Measurements from ENCODE around the gene AGAP2. TPM values are rescaled to one million over a fixed set of nuclear protein-coding genes. Genes with fewer than 3 reads are reported as not detected.

The AGAP2 gene
- total RNA-seq (3.2 TPM), polyA plus RNA-seq (ENCODE audit: insufficient read depth in 1 of 8, insufficient read length in 8 of 8, low replicate concordance in 1 of 8) (10 to 100 TPM in 6 of 8 donors, 1 to 10 TPM in 2; 8.8 to 13.1 (median 11.0) TPM)
- long read RNA-seq, donor 1 = 0 reads
- long read RNA-seq, donor 2 = 0 reads
- long read RNA-seq, donor 3, partial matches to known transcripts = 44 of 56 reads
- long read RNA-seq, donor 3, other reads (novel, unspliced or antisense) = 12 of 56 reads
- long read RNA-seq, donor 4 = 0 reads
- long read RNA-seq, donor 5, partial matches to known transcripts = 13 of 13 reads
- long read RNA-seq, donor 5, other reads (novel, unspliced or antisense) = 0 of 13 reads
- long read RNA-seq, donor 6 = 0 reads
- long read RNA-seq, donor 7 = 0 reads
- long read RNA-seq, donor 8, partial matches to known transcripts = 5 of 5 reads
- long read RNA-seq, donor 8, other reads (novel, unspliced or antisense) = 0 of 5 reads
- long read RNA-seq, donor 9 = 0 reads
- long read RNA-seq, donor 10 = 0 reads
- long read RNA-seq, donor 11 = 0 reads

DNA sequence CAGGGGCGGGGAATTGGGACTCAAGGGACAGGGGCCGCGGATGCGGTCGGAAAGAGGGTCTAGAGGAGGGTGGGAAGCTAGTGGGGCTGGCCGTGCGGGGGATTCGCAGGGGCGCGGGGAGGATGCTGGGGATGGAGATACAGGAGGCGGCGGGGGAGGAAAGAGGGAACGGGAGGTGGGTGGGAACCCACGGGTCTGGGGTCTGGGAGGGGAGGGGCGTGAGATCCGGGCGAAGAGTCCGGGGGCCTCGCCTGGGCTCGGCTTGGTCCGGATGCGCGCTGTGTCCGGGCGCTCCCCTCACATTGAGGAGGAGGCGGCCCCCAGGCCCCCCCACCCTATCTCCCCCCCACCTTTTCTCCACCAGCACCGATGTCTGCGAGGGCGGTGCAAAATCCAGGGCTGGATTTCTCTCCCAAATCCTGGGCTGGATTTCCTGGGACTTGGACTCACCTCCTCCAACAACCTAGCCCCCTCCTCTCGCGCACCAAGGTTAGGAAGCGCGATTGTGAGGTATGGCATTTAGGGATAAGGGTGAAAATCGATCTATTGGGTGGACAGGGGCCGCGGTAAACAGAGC is at the start of gene AGAP2:
Gene AGAP2 (minus strand): TSS at position 82 of the 577 bp plus-strand sequence. CDS start 496 bp downstream, outside the sequence.
- peaks cover 52% of the 10 kb centered on the region for H3K4me1 ChIP-seq (ENCODE audit: control insufficient read depth, insufficient read depth, low read length)
- H3K9me3 ChIP-seq (replicated peaks; ENCODE audit: control insufficient read depth, low read depth, low read length) = no peaks in the 10 kb centered on the region
- H3K36me3 ChIP-seq (ENCODE audit: control insufficient read depth, insufficient read depth, low read length) = no peaks in the 10 kb centered on the region
- peak within 1 kb of the TSS; percentile 43 for H3K4me3 ChIP-seq (ENCODE audit: low read length)
- H3K27me3 ChIP-seq (ENCODE audit: control insufficient read depth, insufficient read depth, low read length) = peaks cover 69% of the 10 kb centered on the region
- H3K27ac ChIP-seq (ENCODE audit: low read length) = no peak within 1 kb of the TSS
- peak; percentile 79 for DNase-seq
- WGBS (ENCODE audit: insufficient coverage) = under 1% methylated on average over 13 of the region's 36 CpGs

- H3K36me3 ChIP-seq (ENCODE audit: control insufficient read depth, insufficient read depth, low read length) = peaks cover 43% of the 10 kb centered on the region
- WGBS (ENCODE audit: insufficient coverage) = 81% methylated on average over 2 of the region's 11 CpGs
- no peak overlapping the region for H3K27ac ChIP-seq (ENCODE audit: low read length)
- DNase-seq = no peak
- H3K9me3 ChIP-seq (replicated peaks; ENCODE audit: control insufficient read depth, low read depth, low read length) = no peaks in the 10 kb centered on the region
- H3K4me3 ChIP-seq (ENCODE audit: low read length) = no peak overlapping the region
- no peaks in the 10 kb centered on the region for H3K27me3 ChIP-seq (ENCODE audit: control insufficient read depth, insufficient read depth, low read length)
- H3K4me1 ChIP-seq (ENCODE audit: control insufficient read depth, insufficient read depth, low read length) = peaks cover 8% of the 10 kb centered on the region
Measured at GRCh38 chr12:57783861-57784260, 45.3 kb upstream of the AGAP2 start.

DNA sequence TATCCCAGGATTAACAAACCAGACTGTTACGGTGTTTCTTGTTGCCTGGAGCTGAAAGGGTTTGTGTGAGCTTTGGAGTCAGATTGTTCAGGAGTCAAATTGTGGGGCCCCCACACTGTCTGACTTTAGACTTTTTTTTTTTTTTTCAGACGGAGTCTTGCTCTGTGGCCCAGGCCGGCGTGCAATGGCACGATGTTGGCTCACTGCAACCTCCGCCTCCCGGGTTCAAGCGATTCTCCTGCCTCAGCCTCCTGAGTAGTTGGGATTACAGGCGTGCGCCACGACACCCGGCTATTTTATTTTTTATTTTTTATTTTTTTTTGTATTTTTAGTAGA is 44.9 kb upstream of the AGAP2 start:
- Histone ChIP-seq H3K4me3 (ENCODE audit: low read length) (peak overlapping the region; percentile 92), H3K27ac (ENCODE audit: low read length) (no peak overlapping the region), H3K36me3 (ENCODE audit: control insufficient read depth, insufficient read depth, low read length) (peaks cover 39% of the 10 kb centered on the region), H3K27me3 (ENCODE audit: control insufficient read depth, insufficient read depth, low read length) (no peaks in the 10 kb centered on the region), H3K9me3 (replicated peaks; ENCODE audit: control insufficient read depth, low read depth, low read length) (no peaks in the 10 kb centered on the region), H3K4me1 (ENCODE audit: control insufficient read depth, insufficient read depth, low read length) (peaks cover 8% of the 10 kb centered on the region)
- DNase-seq = no peak
- WGBS (ENCODE audit: insufficient coverage) = 70% methylated on average over 2 of the region's 12 CpGs

DNA sequence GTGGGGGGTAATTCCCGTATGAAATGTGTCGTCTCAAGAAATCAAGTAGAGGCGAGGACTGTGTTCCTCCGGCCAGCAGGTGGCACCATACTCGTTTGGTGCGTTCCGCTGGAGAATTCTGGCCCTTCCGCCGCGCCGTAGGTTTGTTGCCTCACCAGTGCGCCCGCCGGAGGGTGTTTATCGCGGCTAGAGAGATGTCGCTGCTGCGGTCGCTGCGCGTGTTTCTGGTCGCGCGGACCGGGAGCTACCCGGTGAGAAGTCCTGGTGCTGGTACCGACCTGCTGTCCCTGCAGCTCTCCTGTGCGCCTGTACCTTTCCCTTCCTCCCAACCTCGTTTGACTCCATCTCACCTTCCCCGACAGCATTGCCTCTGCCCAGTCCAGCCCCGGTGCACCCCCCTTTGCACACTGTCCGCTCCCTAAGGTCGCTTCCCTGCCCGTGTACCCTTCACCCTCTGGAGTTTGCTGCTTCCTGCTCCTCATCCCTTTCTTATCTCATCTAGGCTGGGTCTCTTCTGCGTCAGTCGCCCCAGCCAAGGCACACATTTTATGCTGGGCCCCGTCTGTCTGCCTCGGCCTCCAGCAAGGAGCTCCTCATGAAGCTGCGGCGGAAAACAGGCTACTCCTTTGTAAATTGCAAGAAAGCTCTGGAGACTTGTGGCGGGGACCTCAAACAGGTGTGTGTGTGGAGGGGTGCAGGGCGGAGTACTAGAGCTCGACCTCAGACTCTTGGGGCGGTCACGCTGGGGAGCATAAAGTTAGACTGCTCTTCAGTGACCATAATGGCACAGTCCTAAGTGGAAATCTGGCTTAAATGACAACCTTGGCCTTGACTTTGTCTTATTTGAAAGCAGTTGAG is 44.3 kb upstream of the AGAP2 start, which contains the start of gene TSFM:
Gene TSFM (plus strand): TSS at position 180 of the 858 bp plus-strand sequence. CDS start 15 bp downstream, at position 195.
- Histone ChIP-seq H3K36me3 (ENCODE audit: control insufficient read depth, insufficient read depth, low read length) (peaks cover 35% of the 10 kb centered on the region), H3K4me1 (ENCODE audit: control insufficient read depth, insufficient read depth, low read length) (peaks cover 8% of the 10 kb centered on the region), H3K9me3 (replicated peaks; ENCODE audit: control insufficient read depth, low read depth, low read length) (no peaks in the 10 kb centered on the region), H3K27ac (ENCODE audit: low read length) (peak within 1 kb of the TSS; percentile 62), H3K4me3 (ENCODE audit: low read length) (peak within 1 kb of the TSS; percentile 92), H3K27me3 (ENCODE audit: control insufficient read depth, insufficient read depth, low read length) (no peaks in the 10 kb centered on the region)
- WGBS (ENCODE audit: insufficient coverage) = under 1% methylated on average over 43 of the region's 45 CpGs
- peak; percentile 98 for DNase-seq

- no peak overlapping the region for H3K4me3 ChIP-seq (ENCODE audit: low read length)
- no peaks in the 10 kb centered on the region for H3K9me3 ChIP-seq (replicated peaks; ENCODE audit: control insufficient read depth, low read depth, low read length)
- no CpG with 5 or more reads among the region's 4 CpGs for WGBS (ENCODE audit: insufficient coverage)
Measured at GRCh38 chr12:57782243-57782607, 43.7 kb upstream of the AGAP2 start.

GRCh38 chr12:57781801-57782200 is 43.3 kb upstream of the AGAP2 start:
- Histone ChIP-seq H3K27me3 (ENCODE audit: control insufficient read depth, insufficient read depth, low read length) (no peaks in the 10 kb centered on the region), H3K36me3 (ENCODE audit: control insufficient read depth, insufficient read depth, low read length) (peaks cover 25% of the 10 kb centered on the region), H3K9me3 (replicated peaks; ENCODE audit: control insufficient read depth, low read depth, low read length) (no peaks in the 10 kb centered on the region), H3K4me1 (ENCODE audit: control insufficient read depth, insufficient read depth, low read length) (peaks cover 8% of the 10 kb centered on the region), H3K27ac (ENCODE audit: low read length) (no peak overlapping the region), H3K4me3 (ENCODE audit: low read length) (no peak overlapping the region)
- no peak for DNase-seq
- 56% methylated on average over 2 of the region's 2 CpGs for WGBS (ENCODE audit: insufficient coverage)

More at GRCh38 chr12:57782243-57782607, 43.7 kb upstream of the AGAP2 start:
- DNase-seq = no peak
- Histone ChIP-seq H3K4me1 (ENCODE audit: control insufficient read depth, insufficient read depth, low read length) (peaks cover 8% of the 10 kb centered on the region), H3K27me3 (ENCODE audit: control insufficient read depth, insufficient read depth, low read length) (no peaks in the 10 kb centered on the region), H3K27ac (ENCODE audit: low read length) (no peak overlapping the region), H3K36me3 (ENCODE audit: control insufficient read depth, insufficient read depth, low read length) (peaks cover 29% of the 10 kb centered on the region)

DNA sequence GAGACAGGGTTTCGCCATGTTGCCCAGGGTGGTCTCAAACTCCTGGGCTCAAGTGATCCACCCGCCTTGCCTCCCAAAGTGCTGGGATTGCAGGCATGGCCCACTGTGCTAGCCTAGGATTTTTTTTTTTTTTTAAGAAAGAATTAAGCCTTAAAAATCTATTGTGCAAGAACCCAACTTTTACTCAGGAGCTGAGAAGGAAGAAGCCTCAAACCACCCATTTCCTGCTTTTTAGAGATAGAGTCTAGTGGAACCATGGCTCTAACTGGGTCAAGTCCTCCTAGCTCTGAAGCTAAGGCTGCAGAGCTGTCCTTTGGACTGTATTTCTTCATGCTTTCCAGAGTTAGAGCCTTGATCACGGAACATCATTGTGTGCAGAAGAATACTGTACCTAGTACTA is 42.7 kb upstream of the AGAP2 start:
- H3K36me3 ChIP-seq (ENCODE audit: control insufficient read depth, insufficient read depth, low read length) = peaks cover 21% of the 10 kb centered on the region
- DNase-seq = no peak
- 100% methylated on average over 2 of the region's 3 CpGs for WGBS (ENCODE audit: insufficient coverage)
- no peaks in the 10 kb centered on the region for H3K9me3 ChIP-seq (replicated peaks; ENCODE audit: control insufficient read depth, low read depth, low read length)
- no peaks in the 10 kb centered on the region for H3K27me3 ChIP-seq (ENCODE audit: control insufficient read depth, insufficient read depth, low read length)
- no peak overlapping the region for H3K27ac ChIP-seq (ENCODE audit: low read length)
- no peak overlapping the region for H3K4me3 ChIP-seq (ENCODE audit: low read length)
- peaks cover 8% of the 10 kb centered on the region for H3K4me1 ChIP-seq (ENCODE audit: control insufficient read depth, insufficient read depth, low read length)

- Histone ChIP-seq H3K4me1 (ENCODE audit: control insufficient read depth, insufficient read depth, low read length) (peaks cover 8% of the 10 kb centered on the region), H3K4me3 (ENCODE audit: low read length) (no peak overlapping the region), H3K9me3 (replicated peaks; ENCODE audit: control insufficient read depth, low read depth, low read length) (no peaks in the 10 kb centered on the region), H3K27ac (ENCODE audit: low read length) (no peak overlapping the region), H3K27me3 (ENCODE audit: control insufficient read depth, insufficient read depth, low read length) (no peaks in the 10 kb centered on the region), H3K36me3 (ENCODE audit: control insufficient read depth, insufficient read depth, low read length) (peaks cover 21% of the 10 kb centered on the region)
- no peak for DNase-seq
- 94% methylated on average over 3 of the region's 4 CpGs for WGBS (ENCODE audit: insufficient coverage)
Measured at GRCh38 chr12:57780284-57780897, 41.8 kb upstream of the AGAP2 start.

- Histone ChIP-seq H3K4me1 (ENCODE audit: control insufficient read depth, insufficient read depth, low read length) (peaks cover 8% of the 10 kb centered on the region), H3K4me3 (ENCODE audit: low read length) (no peak overlapping the region), H3K9me3 (replicated peaks; ENCODE audit: control insufficient read depth, low read depth, low read length) (no peaks in the 10 kb centered on the region), H3K27me3 (ENCODE audit: control insufficient read depth, insufficient read depth, low read length) (no peaks in the 10 kb centered on the region), H3K27ac (ENCODE audit: low read length) (no peak overlapping the region), H3K36me3 (ENCODE audit: control insufficient read depth, insufficient read depth, low read length) (peaks cover 19% of the 10 kb centered on the region)
- DNase-seq = no peak
- no CpG with 5 or more reads among the region's 1 CpG for WGBS (ENCODE audit: insufficient coverage)
Measured at GRCh38 chr12:57779736-57780135, 41.2 kb upstream of the AGAP2 start.
